Measurements from ENCODE around the gene FAM53B.
"Not testable (repeated sequence)": the region's sequence is repeated elsewhere in the genome, so short reads cannot be mapped to it uniquely, and the experiment has no call there.

The FAM53B gene

DNA sequence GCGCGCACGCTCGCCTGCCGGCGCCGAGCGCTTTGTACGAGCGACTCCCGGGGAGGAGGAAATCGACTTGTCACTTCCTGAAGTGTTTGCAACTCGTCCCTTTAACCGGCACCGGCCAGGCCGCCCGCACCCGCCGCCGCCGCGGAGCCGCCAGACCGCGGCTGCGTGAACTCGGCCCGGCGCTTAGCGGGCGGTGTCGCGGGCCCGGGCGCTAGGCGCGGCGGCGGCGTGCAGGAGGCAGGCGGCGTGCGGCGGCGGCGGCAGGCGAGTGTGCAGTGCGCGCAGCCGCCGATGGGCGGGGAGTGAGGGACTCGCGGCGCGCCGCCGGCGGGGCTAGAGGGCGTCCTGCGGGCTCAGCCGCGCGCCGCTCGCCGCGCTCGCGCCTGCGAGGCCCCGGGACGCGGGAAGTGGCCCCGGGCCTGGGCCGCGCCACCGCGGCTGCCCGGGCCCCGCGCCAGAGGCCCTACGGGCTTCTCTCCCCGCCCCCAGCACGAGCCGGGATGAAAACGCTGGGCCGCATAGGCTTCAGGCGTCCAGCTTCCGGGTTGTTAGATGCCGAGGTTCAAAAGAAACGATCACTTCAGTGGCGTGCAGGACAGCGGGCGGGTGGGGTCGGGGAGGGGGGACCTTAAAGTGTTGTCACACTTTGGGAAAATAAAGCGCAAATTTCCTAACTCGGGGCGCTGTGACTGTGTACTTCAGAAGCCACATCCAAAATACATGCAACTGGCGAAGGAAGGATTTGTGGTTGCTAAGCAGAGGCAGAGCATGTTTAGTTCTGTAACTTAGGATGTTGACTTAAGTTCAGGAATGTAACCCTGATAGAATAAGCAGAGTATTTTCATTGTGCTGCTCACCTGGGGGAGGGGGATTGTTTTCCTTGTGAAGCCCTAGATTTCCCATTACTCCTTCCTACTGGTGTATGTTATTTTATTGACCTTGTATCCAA lies at the start of gene FAM53B:
FAM53B (minus strand) TSS at position 277 of the 949 bp plus-strand sequence. CDS start 37,665 bp downstream, outside the sequence.
- peak; percentile 83 for DNase-seq (ENCODE audit: low spot score)

- DNase-seq (ENCODE audit: low spot score), result no peak
These were observed 48.8 kb upstream of the FAM53B start for GRCh38 chr10:124792998-124793352.

GRCh38 chr10:124791547-124792348 lies 47.6 kb upstream of the FAM53B start, which contains the start of gene EEF1AKMT2:
EEF1AKMT2 (minus strand) TSS chr10:124791887; CDS start chr10:124791833, 54 bp downstream.
- peak; percentile 93 for DNase-seq (ENCODE audit: low spot score)

GRCh38 chr10:124782900-124783299 lies 38.7 kb upstream of the FAM53B start:
- not testable (repeated sequence) for DNase-seq (ENCODE audit: low spot score)

DNA sequence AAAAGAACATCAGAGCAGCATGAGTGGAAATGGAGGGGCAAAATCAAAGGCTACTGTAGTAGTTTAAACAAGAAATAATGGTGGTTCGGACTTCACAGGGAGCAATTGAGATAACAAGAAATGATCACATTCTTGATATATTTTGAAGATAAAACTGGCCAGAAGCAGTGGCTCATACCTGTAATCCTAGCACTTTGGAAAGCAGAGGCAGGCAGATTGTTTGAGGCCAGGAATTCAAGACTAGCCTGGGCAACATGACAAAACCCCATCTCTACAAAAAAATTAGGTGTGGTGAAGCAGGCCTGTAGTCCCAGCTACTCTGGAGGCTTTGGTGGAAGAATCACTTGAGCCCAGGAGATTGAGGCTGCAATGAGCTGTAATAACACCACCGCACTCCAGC lies 24.6 kb upstream of the FAM53B start:
- DNase-seq (ENCODE audit: low spot score), result no peak

DNA sequence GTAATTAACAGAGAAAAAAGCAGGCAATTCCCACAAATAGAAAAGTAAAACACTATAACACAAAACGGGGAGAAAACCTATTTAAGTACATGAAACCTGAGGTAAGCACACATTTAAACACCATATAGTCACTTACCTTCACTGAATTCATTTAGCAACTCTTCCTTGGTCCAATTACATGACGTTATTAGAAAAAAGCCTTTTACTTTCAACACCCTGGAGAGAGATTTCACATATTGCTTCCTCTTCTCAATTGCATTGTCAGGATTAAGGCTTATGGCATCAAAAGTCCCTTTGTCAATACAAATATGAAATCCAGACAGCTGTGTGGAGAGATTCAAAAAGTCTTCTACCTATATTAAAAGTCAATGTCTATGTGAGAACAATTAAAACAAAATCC lies 21.1 kb upstream of the FAM53B start:
- DNase-seq (ENCODE audit: low spot score), result no peak

DNA sequence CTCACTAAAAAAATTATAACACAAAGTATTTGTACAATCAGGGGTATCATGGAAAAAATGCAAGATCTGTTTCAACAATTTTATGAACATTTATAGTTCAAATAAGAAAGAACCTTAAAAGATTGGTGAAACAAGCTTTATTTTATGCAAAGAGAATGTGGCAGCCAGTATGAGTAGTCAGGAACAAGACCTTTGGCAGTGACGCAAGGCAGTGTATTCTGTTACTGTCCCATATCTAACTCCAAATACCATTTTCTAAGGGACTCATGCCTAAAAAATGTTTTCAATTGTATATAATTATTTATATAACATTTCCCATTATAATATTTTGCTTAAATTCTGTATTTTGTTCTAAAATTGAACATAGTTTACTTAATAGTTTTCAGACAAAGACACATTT lies 19.1 kb upstream of the FAM53B start:
- peak; percentile 36 for DNase-seq (ENCODE audit: low spot score)

DNA sequence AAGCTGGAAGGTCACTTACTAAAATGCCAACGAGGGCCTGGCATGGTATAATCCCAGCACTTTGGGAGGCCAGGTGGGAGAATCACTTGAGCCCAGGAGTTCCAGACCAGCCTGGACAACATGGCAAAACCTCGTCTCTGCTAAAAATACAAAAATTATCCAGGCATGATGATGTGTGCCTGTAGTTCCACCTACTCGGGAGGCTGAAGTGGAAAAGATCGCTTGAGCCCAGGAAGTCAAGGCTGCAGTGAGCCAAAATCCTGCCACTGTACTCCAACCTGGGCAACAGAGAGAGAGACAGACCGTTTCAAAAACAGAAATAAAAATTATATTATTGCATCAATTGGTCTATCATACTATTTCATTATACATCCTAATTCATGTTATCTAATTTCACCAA lies 18.1 kb upstream of the FAM53B start:
- no peak for DNase-seq (ENCODE audit: low spot score)

GRCh38 chr10:124756156-124756903 lies 12.2 kb upstream of the FAM53B start:
- no peak for DNase-seq (ENCODE audit: low spot score)

- no peak for DNase-seq (ENCODE audit: low spot score)
These were observed 11.4 kb upstream of the FAM53B start for GRCh38 chr10:124755581-124755980.

DNA sequence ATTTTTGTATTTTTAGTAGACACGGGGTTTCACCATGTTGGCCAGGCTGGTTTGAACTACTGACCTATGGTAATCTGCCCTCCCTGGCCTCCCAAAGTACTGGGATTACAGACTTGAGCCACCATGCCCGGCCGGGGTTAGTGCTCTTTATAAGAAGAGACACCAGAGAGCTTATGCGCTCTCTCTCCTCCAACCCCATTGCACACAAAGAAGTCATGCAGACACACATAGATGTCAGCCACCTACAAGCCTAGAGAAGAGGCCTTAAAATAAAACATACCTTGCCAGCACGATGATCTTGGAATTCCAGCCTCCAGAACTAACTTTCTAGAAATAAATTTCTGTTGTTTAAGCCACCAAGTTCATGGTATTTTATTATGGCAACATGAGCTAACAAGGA lies 10.0 kb upstream of the FAM53B start:
- DNase-seq (ENCODE audit: low spot score), result no peak

DNA sequence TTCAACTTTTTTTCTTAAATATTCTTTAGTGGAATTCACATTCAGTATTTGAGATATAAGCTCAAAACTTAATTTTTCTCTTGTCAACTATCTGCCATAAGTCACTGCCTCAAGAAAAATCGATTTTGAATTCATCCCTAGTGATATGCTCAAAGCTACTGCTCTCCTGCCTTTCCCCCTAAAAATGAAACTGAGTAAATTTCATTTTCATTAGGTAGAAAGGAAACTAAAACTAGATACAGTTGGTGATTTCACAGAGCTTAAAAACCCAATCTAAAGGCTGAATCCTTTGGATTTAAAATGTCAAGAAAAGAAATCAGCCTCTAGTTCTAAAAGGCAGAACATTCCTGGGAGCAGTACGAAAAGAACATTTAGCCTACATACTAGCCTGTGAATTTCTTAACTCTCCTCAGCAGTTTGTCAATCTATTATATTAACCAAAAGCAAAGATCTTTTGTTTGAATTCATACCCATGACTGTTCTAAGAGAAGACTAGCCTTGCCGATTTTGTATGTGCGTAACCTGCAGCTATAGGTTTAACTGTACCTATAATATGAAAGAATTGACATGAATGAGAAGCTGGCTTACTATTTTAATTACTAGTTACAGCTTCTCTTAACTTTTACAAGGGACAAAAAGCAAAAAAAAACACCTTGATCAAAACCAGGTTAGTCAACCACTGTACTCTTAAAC lies 4.9 kb upstream of the FAM53B start:
- no peak for DNase-seq (ENCODE audit: low spot score)

GRCh38 chr10:124748166-124748565 lies 4.0 kb upstream of the FAM53B start:
- no peak for DNase-seq (ENCODE audit: low spot score)

GRCh38 chr10:124747745-124748144 lies 3.6 kb upstream of the FAM53B start:
- DNase-seq (ENCODE audit: low spot score), result no peak

GRCh38 chr10:124746992-124747391 lies 2.8 kb upstream of the FAM53B start:
- no peak for DNase-seq (ENCODE audit: low spot score)

DNA sequence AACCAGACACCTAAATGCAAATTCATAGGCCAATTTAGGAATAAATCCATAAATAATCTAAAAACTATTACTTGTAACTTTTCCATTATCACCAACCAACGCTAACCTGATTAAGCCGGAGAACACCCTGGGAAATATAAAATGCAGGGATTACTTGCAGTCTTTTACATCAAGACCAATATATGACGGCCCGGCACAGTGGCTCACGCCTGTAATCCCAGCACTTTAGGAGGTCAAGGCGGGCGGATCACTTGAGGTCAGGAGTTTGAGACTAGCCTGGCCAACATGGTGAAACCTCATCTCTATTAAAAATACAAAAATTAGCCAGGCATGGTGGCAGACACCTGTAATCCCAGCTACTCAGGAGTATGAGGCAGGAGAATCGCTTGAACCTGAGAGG lies 2.3 kb upstream of the FAM53B start:
- DNase-seq (ENCODE audit: low spot score), result not testable (repeated sequence)

DNA sequence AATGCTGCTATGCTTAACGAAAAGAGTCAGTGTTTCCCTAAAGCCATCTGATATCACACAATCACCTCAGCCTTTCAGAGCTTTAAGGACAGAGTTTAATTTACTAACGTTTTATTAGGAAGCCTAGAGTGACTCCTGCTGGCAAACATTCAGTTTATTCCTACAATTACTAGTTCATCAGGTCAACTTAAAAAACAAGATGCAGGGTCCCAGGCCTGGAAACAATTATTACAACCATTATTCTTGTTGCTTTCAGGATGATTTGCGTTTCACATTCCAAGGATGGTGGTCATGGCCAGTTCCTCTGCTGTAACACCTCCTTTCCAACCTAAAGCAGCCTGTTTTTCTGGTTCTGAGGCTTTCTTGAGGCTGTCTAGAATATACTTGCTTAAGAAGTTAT lies 1.5 kb upstream of the FAM53B start:
- DNase-seq (ENCODE audit: low spot score), result peak; percentile 47

GRCh38 chr10:124745252-124745651 lies 1.1 kb upstream of the FAM53B start:
- no peak for DNase-seq (ENCODE audit: low spot score)

- DNase-seq (ENCODE audit: low spot score), result peak; percentile 59
These were observed 732 bp downstream of the FAM53B start for GRCh38 chr10:124743191-124744101.

DNA sequence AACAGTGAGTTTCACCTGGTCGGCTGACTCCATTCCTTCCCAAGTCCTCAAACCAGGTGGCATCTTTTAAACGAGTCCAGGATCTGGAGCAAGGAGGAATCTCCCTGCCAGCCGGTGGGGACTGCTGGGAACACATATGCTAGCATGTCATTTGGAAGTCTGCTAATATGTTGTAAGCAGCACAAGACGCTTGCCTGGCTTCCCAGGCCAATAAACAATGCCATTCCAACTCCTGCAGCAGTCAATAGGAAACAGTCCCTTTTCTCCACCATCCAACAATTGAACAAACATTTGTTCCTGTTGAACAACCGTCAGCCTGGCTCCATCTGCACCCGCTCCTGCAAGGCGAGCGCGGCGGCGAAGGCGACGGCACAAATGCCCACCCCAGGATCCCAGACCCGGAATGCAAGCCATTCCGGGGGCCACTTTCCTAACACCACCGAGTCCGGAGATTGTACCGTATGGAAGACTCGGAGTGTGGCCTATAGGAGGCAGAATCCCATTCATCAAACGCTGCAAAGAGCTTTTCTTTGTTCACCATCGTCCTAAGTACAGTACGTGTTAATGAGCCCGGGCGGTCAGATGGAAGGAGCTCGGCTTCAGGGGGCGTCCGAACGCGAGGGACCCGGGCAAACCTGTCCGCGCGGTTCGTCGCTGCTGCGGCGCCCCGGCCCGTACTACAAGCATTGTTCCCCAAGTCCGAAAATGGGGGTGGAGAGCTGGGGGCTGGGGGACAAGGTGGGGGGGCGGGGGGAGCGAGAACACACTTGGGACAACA lies 1.6 kb downstream of the FAM53B start:
- no peak for DNase-seq (ENCODE audit: low spot score)
